AG08395 (cell line): ENCODE data around the gene PLPPR1.
A peak's percentile ranks its signal among the peaks of the same experiment; 100 is the strongest.

ENCODE experiments used
- DNase-seq: peaks from one replicate; pipeline ENCODE4 v3.0.0; 2012; ENCODE audit warnings: mixed read lengths, low spot score

PLPPR1 gene

DNA sequence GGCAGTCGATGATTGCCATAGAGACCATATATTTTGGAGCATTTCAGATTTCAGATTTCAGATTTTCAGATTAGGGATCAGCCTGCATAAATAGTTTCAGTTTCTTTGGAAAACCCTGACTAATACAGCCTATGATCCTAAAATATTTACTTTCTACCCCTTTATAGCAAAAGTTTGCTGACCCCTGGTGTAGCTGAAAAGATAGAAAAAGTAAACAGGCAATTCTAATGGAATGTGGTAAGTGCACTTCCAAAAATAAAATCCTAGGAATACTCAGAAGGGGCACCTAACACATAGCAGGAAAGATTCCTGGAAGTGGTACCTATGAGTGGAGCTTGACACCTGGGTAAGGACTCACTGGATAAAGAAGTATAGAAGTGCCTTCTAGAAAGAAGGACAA, 321.8 kb downstream of the PLPPR1 start:
- DNase-seq = no peak

DNA sequence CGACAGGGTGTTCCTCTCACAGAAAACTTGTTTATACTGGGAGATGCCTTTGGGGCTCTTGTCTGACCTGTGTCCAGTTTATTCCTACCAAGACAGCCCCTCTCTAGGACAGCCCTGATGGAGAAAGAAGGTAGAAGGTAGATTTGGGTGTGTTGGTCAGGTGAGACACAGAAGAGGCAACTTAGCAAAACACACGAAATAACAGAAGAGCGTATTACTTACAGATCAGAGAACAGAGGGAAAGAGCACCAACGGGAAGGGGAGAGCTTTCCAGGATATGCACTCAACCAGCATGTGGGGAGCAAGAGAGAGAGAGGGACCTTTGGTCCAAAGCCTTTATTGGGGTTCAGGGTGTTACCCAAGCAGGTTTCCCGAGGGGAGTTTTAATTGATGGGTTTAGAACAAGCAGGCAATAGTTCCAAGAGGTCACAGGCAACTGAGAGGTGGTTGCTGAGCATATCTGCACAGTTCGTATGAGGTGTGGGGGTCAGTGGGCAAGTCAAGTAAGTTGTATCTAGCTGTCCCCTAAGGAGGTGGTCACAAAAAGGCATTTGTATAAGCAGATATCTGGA, 324.5 kb downstream of the PLPPR1 start:
- no peak for DNase-seq

DNA sequence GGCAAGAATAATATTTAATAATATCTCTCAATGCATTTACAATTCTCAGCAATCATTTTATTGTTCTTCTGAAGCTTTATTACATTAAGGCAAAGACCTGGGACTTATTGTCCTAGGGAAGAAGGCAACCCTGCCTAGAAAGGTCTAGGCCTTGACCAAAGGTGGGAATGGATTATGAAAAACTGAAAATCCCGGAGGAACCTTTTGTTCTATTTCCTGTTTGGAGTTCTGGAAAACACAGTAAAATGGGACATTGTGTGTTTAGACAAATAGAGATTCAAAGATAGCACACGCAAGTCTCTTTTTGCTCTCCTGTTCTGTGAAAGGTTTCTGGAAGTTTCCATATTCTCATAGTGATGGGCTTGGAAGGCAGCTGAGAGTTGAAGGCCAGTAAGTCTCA, 325.2 kb downstream of the PLPPR1 start:
- no peak for DNase-seq

DNA sequence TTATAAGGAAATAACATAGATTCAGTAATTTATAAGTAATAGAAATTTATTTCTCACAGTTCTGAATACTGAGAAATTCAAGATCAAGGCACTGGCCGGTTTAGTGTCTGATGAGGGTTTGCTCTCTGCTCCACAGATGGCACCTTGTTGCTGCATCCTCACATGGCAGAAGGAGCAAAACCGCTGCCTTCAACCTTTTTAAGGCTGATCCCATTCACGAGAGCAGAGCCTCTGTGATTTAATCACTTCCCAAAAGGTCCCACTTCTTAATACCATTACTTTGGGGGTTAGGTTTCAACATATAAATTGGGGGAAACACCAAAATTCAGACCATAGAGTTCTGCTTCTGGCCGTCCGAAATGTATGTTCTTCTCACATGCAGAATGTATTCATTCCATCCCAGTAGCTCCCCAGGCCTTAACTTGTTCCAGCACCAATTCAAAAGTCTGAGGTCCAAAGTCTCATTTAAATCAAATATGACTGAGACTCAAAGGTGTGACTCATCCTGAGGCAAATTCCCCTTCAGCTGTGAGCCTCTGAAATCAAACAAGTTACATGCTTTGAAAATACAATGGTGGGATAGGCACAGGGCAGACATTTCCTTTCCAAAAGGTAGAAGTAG, 325.7 kb downstream of the PLPPR1 start:
- DNase-seq = no peak

DNA sequence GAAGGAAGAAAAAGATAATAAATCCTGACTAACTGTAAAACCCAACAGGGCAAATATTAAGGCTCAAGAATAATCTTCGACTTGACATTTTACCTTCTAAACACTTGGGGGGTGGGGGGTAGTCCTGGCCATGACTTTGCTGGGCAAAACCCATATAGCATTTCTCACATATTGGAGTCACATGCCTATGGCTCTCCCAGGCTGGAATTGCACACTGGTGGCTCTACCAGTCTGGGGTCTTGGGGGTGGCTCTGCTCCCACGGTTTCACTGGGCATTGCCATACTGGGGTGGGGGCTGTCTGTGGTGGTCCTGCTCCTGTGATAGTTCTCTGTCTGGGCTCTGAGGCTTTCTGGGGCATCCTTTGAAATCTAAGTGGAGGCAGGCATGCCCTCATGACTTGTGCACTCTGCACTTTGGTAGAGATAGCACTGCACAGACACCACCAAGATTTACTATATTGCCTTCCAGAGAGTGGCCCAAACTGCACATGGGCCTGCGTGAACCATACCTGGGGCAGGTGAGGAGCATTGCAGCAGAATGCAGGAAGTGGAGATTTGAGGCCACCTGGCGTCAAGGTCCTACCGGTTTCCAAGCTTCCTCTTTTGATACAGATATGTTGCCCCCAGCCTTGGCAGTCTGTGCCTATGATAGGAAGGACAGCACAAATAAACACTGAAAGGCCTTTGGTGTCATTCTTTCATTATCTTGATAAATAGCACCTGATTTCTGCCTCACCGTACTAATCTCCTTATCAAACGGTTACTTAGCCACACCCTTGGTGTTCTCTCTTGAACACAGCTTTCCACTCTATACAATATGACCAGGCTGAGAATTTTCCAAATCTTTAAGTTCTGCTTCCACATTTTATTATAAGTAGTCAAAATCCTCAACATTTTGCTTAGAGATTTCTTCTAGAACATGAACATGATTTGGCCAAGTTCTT, 326.5 kb downstream of the PLPPR1 start:
- DNase-seq = no peak

DNA sequence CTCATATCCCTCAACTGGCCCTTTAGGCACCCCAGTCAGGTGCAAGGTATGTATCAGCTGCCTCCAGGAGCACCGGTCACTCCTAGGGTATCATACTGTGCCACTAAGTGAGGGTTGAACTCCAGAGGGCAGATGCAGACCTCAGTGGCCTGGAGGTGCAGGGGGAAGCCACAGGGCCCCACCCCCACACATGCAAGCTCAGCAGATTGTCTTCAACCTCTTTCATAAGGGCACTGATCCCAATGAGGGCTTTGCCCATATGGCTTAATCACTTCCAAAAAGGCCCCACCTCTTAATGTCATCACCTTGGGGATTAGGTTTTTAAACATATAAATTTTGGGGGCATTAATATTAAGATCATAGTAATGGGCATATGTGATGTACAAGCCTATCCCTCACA, 328.1 kb downstream of the PLPPR1 start:
- DNase-seq = no peak

DNA sequence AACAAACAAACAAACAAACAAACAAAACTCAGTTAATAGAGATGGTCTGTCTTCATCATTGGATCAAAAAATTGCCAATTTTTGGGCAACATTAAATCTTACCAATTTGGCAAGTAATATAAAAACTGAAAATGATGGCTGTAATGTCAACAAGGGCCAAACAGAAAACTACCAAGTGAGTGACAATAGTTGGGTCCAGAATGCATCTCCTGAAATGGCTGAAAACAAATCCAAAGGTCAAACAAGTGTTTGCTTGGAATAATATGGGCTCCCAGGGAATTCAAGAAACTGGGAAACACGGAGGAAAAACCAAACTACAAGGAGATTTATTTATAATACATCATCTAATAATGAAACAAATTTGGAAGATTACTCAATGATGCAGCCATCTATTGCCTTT, 331.2 kb downstream of the PLPPR1 start:
- DNase-seq = no peak

DNA sequence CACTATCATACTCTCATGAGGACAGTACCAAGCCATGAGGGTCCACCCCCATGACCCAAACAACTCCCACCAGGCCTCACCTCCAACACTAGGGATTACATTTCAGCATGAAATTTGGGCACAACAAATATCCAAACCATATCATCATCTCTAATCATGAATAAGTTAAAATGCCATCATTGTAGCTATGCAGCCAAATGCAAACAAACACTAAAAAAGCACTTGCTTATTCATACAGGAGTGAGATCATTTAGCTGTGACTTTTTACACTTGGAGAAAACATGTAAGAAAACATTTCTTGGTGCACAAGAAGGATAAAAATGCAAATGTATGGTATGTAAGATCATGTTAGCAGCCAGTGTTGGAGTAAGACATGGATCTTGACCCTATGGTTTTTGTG, 332.1 kb downstream of the PLPPR1 start:
- no peak for DNase-seq

DNA sequence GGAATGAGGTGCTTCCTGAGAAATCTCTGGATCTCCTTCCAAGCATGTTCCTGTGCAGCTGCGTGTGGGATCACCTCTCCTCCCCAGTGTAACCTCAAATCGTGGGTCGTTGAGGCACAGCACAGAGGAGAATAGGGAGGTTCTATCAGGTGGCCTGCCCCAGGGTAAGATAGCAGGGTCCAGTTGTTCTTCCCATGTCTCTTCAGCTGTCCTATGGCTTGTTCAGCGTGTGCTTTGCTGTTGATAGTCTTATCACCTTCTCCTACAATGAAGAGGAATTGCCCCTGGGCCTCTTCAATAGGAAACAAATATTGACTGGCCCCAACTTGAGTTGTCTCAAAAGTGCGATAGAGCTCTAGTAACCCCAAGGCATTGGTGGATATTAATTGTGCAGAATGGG, 333.9 kb downstream of the PLPPR1 start:
- no peak for DNase-seq

DNA sequence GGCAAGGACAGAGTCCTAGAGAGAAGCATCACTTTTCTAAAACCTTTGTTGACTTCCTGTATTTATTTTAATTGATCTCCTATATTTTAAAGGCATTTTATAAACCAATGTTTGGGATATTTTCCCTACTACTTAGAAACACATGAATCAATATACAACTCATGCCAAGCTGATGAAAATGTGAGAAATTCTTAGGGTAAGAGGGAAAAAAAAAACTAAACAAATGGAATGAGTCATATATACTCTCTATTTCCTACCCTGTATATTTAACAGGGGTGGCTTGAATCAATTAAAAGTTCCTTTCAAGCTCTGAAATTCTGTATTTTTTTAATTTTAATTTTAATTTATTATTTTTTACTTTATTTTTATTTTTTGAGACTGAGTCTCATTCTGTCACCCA, 336.7 kb downstream of the PLPPR1 start:
- no peak for DNase-seq

DNA sequence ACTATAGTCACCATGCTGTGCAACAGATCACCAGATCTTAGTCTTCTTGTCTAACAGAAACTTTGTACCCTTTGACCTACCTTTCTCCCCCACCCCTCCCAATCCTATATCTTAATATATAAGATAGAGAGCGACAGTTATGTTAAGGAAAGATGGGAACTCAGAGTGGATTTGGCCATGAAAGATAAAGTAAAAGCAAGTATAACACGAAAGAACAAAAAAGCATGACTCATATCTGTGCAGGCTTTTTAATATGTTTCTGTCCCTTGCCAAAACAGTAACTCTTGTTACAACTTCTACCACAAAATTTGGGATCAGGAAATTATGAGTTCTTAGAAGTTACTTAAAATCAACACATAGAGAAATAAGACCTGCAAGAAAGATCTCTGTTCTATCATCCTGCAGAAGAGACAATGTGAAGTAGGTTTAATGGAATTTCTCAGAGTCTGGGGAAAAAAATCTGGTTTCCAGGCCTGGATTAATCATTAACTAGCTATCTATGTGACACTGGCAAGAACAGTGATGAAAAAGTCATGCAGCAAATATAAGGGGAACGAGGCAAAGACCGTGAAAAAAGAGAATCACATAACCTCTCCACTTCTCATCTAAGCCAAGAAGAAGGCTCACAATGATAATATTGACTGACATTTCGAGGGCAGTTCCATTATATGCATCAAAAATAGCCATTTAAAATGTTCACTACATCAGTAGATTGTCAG, 337.7 kb downstream of the PLPPR1 start:
- peak; percentile 26 for DNase-seq

DNA sequence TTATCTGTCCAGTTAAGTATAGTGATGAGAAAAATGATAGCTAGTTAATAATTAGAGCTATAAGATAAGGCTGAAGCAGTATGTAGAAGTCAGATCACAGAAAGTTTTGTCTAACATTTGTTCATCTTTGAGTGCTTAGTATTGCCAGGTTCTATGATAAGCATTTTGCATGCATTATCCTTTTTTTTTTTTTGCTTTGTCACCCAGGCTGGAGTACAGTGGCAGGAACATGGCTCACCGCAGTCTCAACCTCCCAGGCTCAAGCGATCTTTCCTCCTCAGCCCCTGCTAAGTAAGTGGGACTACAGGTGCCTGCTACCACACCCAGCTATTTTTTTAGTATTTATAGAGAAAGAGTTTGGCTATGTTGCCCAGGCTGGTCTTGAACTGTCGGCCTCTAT, 338.8 kb downstream of the PLPPR1 start:
- DNase-seq = no peak

DNA sequence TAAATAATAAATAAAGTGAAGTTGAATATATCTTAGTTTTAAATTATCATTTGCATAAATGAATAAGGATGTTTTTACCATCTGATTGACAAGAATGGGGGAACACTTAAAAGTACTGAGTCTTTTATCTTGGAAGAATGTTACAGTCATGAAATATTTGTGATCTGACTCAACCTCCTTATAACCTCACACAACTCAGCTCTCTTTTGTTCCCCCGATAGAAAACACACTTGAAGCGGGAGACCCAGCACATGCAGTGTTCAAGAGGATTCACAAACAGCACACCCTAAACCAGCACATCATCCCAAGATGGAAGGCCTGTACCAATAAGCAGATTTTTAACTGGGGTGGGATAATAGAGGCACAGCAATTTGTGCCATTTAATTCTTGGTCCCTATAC, 340.8 kb downstream of the PLPPR1 start:
- peak; percentile 11 for DNase-seq

DNA sequence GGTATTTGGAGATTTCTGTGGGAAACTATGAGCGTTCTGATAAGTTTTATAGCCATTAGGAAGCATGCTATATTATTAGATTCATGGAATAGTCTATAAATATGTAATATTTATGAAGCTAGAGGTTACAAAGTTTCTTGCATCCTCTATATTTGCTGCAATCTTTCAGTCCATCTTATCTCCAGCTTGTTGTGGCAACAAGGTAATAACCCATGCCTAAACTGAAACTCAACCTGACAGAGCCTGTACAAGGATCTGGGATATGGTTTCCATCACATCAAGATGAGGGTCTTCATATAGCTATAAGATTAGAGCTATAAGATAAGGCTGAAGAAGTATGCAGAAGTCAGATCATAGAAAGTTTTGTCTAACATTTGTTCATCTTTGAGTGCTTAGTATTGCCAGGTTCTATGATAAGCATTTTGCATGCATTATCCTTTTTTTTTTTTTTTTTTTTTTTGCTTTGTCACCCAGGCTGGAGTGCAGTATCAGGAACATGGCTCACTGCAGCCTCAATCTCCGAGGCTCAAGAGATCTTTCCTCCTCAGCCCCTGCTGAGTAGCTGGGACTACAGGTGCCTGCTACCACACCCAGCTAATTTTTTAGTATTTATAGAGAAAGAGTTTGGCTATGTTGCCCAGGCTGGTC, 341.5 kb downstream of the PLPPR1 start:
- no peak for DNase-seq

DNA sequence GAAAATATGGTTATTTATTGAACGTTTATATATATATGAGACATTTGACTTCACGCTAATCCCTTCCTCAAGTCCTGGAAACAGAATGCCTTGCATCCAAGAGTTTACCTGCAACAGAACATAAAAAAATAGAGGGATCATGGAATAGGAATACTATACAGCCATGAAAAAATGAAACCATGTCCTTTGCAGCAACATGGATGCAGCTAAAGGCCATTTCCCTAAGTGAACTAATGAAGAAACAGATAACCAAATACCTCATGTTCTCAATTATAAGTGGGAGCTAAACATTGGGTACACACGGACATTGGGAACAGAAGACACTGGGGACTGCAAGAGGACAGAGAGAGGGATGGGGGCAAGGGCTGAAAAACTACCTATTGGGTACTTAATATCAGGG, 343.3 kb downstream of the PLPPR1 start:
- DNase-seq = no peak

DNA sequence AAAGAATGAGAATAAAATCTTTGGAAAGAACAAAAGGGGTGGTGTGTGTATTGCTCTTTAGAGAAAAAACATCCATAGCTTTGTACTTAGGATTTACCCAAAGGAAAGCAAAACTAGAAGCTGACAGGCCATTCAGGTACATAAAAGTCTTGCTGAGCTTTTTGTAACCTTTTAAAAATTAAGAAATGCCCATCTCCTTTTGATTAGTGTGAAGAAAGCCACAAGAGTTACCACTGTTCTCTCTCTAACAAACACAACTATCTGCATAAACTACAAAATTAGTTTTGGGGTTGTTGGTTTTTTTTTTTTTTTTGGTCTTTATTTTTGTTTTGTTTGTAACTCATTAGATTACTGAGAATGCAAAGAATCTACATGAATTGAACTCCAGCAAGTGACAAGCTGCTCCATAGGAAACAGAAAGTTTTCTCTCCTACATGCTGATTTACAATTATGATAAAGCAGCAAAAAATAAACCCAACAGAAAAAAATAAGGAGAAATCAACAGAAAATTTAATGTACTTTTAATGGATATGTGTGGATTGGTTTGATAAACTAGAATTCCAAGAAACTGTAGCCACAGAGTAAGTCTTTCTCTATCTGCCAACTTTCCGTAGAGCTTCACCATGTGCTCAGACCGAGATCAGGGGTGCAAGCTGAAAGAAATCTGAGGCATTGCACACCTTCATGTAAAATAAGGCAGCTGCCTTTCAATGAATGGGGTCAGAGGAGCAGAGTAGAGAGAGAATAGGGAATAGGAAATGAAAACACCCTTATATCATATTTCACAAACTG, 344.0 kb downstream of the PLPPR1 start:
- no peak for DNase-seq
